H9 (cell line): ENCODE results near the gene ME3. TPM values are rescaled to one million over a fixed set of nuclear protein-coding genes. Genes with fewer than 3 reads are reported as not detected.

ENCODE experiments used
- DNase-seq: peaks from one replicate; pipeline ENCODE4 v3.0.0-alpha.2; 2017
- H2AFZ ChIP-seq: one replicate; pipeline ENCODE4 v1.6.1; 2013; ENCODE audit warnings: mild to moderate bottlenecking, low read length, control low read depth, moderate library complexity
- H2AK5ac ChIP-seq: 2 replicates; pipeline ENCODE4 v1.6.1; 2013; ENCODE audit warnings: low read length, control low read depth, mixed read lengths; ENCODE audit not compliant: insufficient read length
- H2BK120ac ChIP-seq: one replicate; pipeline ENCODE4 v1.6.1; 2013; ENCODE audit warnings: low read depth, mild to moderate bottlenecking, low read length, control low read depth, inconsistent platforms; ENCODE audit not compliant: poor library complexity, severe bottlenecking
- H2BK12ac ChIP-seq: 2 replicates; pipeline ENCODE4 v1.6.1; 2013; ENCODE audit warnings: low read length, control low read depth, mixed read lengths, low read depth; ENCODE audit not compliant: insufficient read length
- H2BK15ac ChIP-seq: 2 replicates; pipeline ENCODE4 v1.6.1; 2013; ENCODE audit warnings: low read depth, low read length, control low read depth
- H2BK20ac ChIP-seq: one replicate; pipeline ENCODE4 v1.6.1; 2013; ENCODE audit warnings: low read depth, mild to moderate bottlenecking, low read length, control low read depth, inconsistent platforms; ENCODE audit not compliant: poor library complexity, severe bottlenecking
- H2BK5ac ChIP-seq: 2 replicates; pipeline ENCODE4 v1.6.1; 2013; ENCODE audit warnings: low read length, control low read depth, mixed read lengths; ENCODE audit not compliant: insufficient read length
- H3K14ac ChIP-seq: 2 replicates; pipeline ENCODE4 v1.6.1; 2013; ENCODE audit warnings: low read length, control low read depth; ENCODE audit not compliant: insufficient read depth
- H3K18ac ChIP-seq: 2 replicates; pipeline ENCODE4 v1.6.1; 2013; ENCODE audit warnings: low read depth, mild to moderate bottlenecking, mixed read lengths, low read length, control low read depth; ENCODE audit not compliant: insufficient read length
- H3K23ac ChIP-seq: 2 replicates; pipeline ENCODE4 v1.6.1; 2013; ENCODE audit warnings: low read length, control low read depth, mixed read lengths, low read depth; ENCODE audit not compliant: insufficient read length
- H3K23me2 ChIP-seq: 2 replicates; pipeline ENCODE4 v1.6.1; 2013; ENCODE audit warnings: low read depth, mild to moderate bottlenecking, mixed read lengths, low read length, control low read depth; ENCODE audit not compliant: insufficient read length, poor library complexity, severe bottlenecking
- H3K27ac ChIP-seq: 2 replicates; pipeline ENCODE4 v1.5.1; 2013; ENCODE audit warnings: low read length, control low read depth, mixed read lengths, low read depth; ENCODE audit not compliant: insufficient read length
- H3K27me3 ChIP-seq: 2 replicates; pipeline ENCODE4 v1.6.1; 2013; ENCODE audit warnings: low read length, control low read depth, inconsistent platforms; ENCODE audit not compliant: insufficient read depth
- H3K4ac ChIP-seq: 2 replicates; pipeline ENCODE4 v1.6.1; 2013; ENCODE audit warnings: low read depth, mild to moderate bottlenecking, control low read depth, inconsistent platforms, low read length, moderate library complexity
- H3K4me1 ChIP-seq: 2 replicates; pipeline ENCODE4 v1.6.1; 2013; ENCODE audit warnings: low read length, control low read depth, inconsistent platforms; ENCODE audit not compliant: insufficient read depth
- H3K4me2 ChIP-seq: 2 replicates; pipeline ENCODE4 v1.6.1; 2013; ENCODE audit warnings: low read length, control low read depth, mixed read lengths; ENCODE audit not compliant: insufficient read length, insufficient read depth
- H3K56ac ChIP-seq: 2 replicates; pipeline ENCODE4 v1.6.1; 2013; ENCODE audit warnings: low read depth, mild to moderate bottlenecking, mixed read lengths, low read length, control low read depth; ENCODE audit not compliant: insufficient read length
- H3K79me1 ChIP-seq: 2 replicates; pipeline ENCODE4 v1.6.1; 2013; ENCODE audit warnings: low read depth, mild to moderate bottlenecking, moderate library complexity, low read length, control low read depth, inconsistent platforms; ENCODE audit not compliant: insufficient read depth, poor library complexity, severe bottlenecking
- H3K79me2 ChIP-seq: 2 replicates; pipeline ENCODE4 v1.6.1; 2013; ENCODE audit warnings: low read length, control low read depth, inconsistent platforms; ENCODE audit not compliant: insufficient read depth
- H3K9ac ChIP-seq: 2 replicates; pipeline ENCODE4 v1.6.1; 2013; ENCODE audit warnings: low read length, control low read depth, mixed read lengths; ENCODE audit not compliant: insufficient read length; ENCODE audit errors: extremely low read depth
- H3K9me3 ChIP-seq: one replicate; pipeline ENCODE4 v1.6.1; 2013; ENCODE audit warnings: low read depth, low read length, inconsistent platforms; ENCODE audit not compliant: control insufficient read depth
- H3T11ph ChIP-seq: one replicate; pipeline ENCODE4 v1.6.1; 2013; ENCODE audit warnings: mild to moderate bottlenecking, low read length, control low read depth, inconsistent platforms
- H4K20me1 ChIP-seq: one replicate; pipeline ENCODE4 v1.6.1; 2013; ENCODE audit not compliant: control insufficient read depth, insufficient read length, insufficient read depth
- H4K5ac ChIP-seq: 2 replicates; pipeline ENCODE4 v1.6.1; 2013; ENCODE audit warnings: low read depth, mild to moderate bottlenecking, mixed read lengths, low read length, control low read depth; ENCODE audit not compliant: insufficient read length
- H4K8ac ChIP-seq: replicated peaks from 2 replicates; pipeline ENCODE4 v1.6.1; 2013; ENCODE audit warnings: low read length, control low read depth, mixed read lengths, low read depth; ENCODE audit not compliant: insufficient read length
- H4K91ac ChIP-seq: 2 replicates; pipeline ENCODE4 v1.6.1; 2013; ENCODE audit warnings: low read depth, mild to moderate bottlenecking, moderate library complexity, mixed read lengths, low read length, control low read depth; ENCODE audit not compliant: insufficient read length
- H3K27ac Mint-ChIP-seq, 3 experiments: 2 replicates in 2 of 3; 3 replicates in 1 of 3; pipeline ENCODE4 v1.8.0; 2020 to 2021; ENCODE audit warnings: mixed read lengths in 3 of 3, mild to moderate bottlenecking in 1 of 3, moderate library complexity in 1 of 3
- H3K27me3 Mint-ChIP-seq: 2 replicates; pipeline ENCODE4 v1.8.0; 2021; ENCODE audit warnings: low read depth, mild to moderate bottlenecking, moderate library complexity, mixed read lengths
- H3K36me3 Mint-ChIP-seq, 3 experiments: 2 replicates in 2 of 3; 3 replicates in 1 of 3; pipeline ENCODE4 v1.8.0; 2020 to 2021; ENCODE audit warnings: low read depth in 3 of 3, mixed read lengths in 3 of 3; ENCODE audit not compliant: insufficient read depth in 1 of 3
- H3K4me1 Mint-ChIP-seq, 2 experiments: 2 replicates each; pipeline ENCODE4 v1.8.0; 2020; ENCODE audit warnings: mixed read lengths in 2 of 2
- H3K4me3 Mint-ChIP-seq, 2 experiments: 2 replicates in 1 of 2; 3 replicates in 1 of 2; pipeline ENCODE4 v1.8.0; 2020 to 2021; ENCODE audit warnings: mild to moderate bottlenecking in 2 of 2, mixed read lengths in 2 of 2, moderate library complexity in 1 of 2
- H3K9me3 Mint-ChIP-seq, 2 experiments: 2 replicates in 1 of 2; 3 replicates in 1 of 2; pipeline ENCODE4 v1.8.0; 2020; ENCODE audit warnings: mild to moderate bottlenecking in 2 of 2, mixed read lengths in 2 of 2, moderate library complexity in 1 of 2
- CTCF ChIP-seq: fragments of 200-600 bp; sonication (generic); conservative IDR thresholded peaks from 3 replicates; pipeline ENCODE4 v1.8.0; 2021; ENCODE audit warnings: antibody characterized with exemption, mild to moderate bottlenecking
- WGBS: extraction: QIAGEN DNeasy Blood & Tissue Kit; methylation state at CpG from one replicate; pipeline ENCODE4 v1.1.7; 2013; ENCODE audit warnings: missing lambda C conversion rate, low lambda C conversion rate, mixed read lengths; ENCODE audit not compliant: insufficient read length; ENCODE audit errors: extremely low coverage; 5-methylcytosine and 5-hydroxymethylcytosine counted together
- total RNA-seq: library from RNA; stranded (reverse); gene quantifications from 2 replicates; pipeline ENCODE4 v1.2.1, GENCODE V29; 2021

Gene ME3
- total RNA-seq, 1 experiment from 2014 or later = 2.8 TPM

- H2BK5ac ChIP-seq = no peak overlapping the region
- H2BK20ac ChIP-seq = no peak overlapping the region
- H3K27me3 Mint-ChIP-seq = no peaks in the 10 kb centered on the region
- H3K27me3 ChIP-seq = no peaks in the 10 kb centered on the region
- no peak overlapping the region for H3K18ac ChIP-seq
- no peak overlapping the region for H3T11ph ChIP-seq
- no peak overlapping the region for H3K4me2 ChIP-seq
- H3K56ac ChIP-seq = no peak overlapping the region
- no peaks in the 10 kb centered on the region for H4K20me1 ChIP-seq
- no peaks in the 10 kb centered on the region for H3K23me2 ChIP-seq
- no peak overlapping the region for H4K8ac ChIP-seq
- no CpG with 5 or more reads among the region's 2 CpGs for WGBS
- no peak overlapping the region for H3K14ac ChIP-seq
- H2BK15ac ChIP-seq = no peak overlapping the region
- no peak overlapping the region for H4K5ac ChIP-seq
- peaks cover 0 to 8% (median 0%) of the 10 kb centered on the region in 3 experiments; a peak in 2 of 7 replicates for H3K36me3 Mint-ChIP-seq
- no peak overlapping the region for H2AFZ ChIP-seq
- H3K4ac ChIP-seq = no peak overlapping the region
- H3K23ac ChIP-seq = no peak overlapping the region
- H3K9me3 ChIP-seq = no peaks in the 10 kb centered on the region
- no peak overlapping the region for H2BK120ac ChIP-seq
- no peaks in the 10 kb centered on the region for H3K79me2 ChIP-seq
- H3K4me1 Mint-ChIP-seq = no peaks in the 10 kb centered on the region
- H3K4me3 Mint-ChIP-seq = no peak overlapping the region
- TF ChIP-seq CTCF = no peak
- H2AK5ac ChIP-seq = no peak overlapping the region
- peaks cover 0 to 5% of the 10 kb centered on the region in 2 experiments; a peak in 2 of 5 replicates for H3K9me3 Mint-ChIP-seq
- H3K27ac Mint-ChIP-seq = no peak overlapping the region
- no peak overlapping the region for H4K91ac ChIP-seq
- no peaks in the 10 kb centered on the region for H3K79me1 ChIP-seq
- no peaks in the 10 kb centered on the region for H3K4me1 ChIP-seq
- no peak overlapping the region for H2BK12ac ChIP-seq
- DNase-seq = no peak
- no peak overlapping the region for H3K27ac ChIP-seq
- H3K9ac ChIP-seq = no peak overlapping the region
These were observed 36.3 kb upstream of the ME3 start for GRCh38 chr11:86708669-86709068.
